T-helper 17 cell (primary cell): ENCODE data around the gene XPNPEP1. TPM values are rescaled to one million over a fixed set of nuclear protein-coding genes. Genes with fewer than 3 reads are reported as not detected.

Source experiments
- ATAC-seq: fragments of 150-1000 bp; cut with Tn5 transposase; 2 replicates; pipeline ENCODE4 v1.10.0; 2021; ENCODE audit warnings: mild to moderate bottlenecking, moderate library complexity
- DNase-seq, 3 donors: peaks; one replicate each; pipeline versions ENCODE4 v3.0.0 to v3.0.0-alpha.2; 2020 to 2021
- H3K9me3 ChIP-seq: one replicate; pipeline ENCODE4 v1.7.0; 2013; ENCODE audit warnings: low read length, mild to moderate bottlenecking; ENCODE audit not compliant: control insufficient read depth, poor library complexity, severe bottlenecking
- H3K27ac Mint-ChIP-seq: one replicate; pipeline ENCODE4 v1.8.0; 2022; ENCODE audit warnings: mild to moderate bottlenecking, moderate library complexity, mixed read lengths
- H3K27me3 Mint-ChIP-seq: one replicate; pipeline ENCODE4 v1.8.0; 2022; ENCODE audit warnings: mixed read lengths
- H3K36me3 Mint-ChIP-seq: one replicate; pipeline ENCODE4 v1.8.0; 2022; ENCODE audit warnings: low read depth, mixed read lengths
- H3K4me1 Mint-ChIP-seq: one replicate; pipeline ENCODE4 v1.8.0; 2022; ENCODE audit warnings: mild to moderate bottlenecking, mixed read lengths
- H3K4me3 Mint-ChIP-seq: one replicate; pipeline ENCODE4 v1.8.0; 2022; ENCODE audit warnings: mild to moderate bottlenecking, moderate library complexity, mixed read lengths
- total RNA-seq, 4 donors: library from RNA in 2 of 4; stranded (reverse) in 2 of 4; gene quantifications; one replicate each; pipeline ENCODE4 v1.2.3 and lab custom pipeline; 2022 to 2026

The XPNPEP1 gene
- total RNA-seq, 2 donors from 2014 or later = 76.4 to 81.6 TPM

DNA sequence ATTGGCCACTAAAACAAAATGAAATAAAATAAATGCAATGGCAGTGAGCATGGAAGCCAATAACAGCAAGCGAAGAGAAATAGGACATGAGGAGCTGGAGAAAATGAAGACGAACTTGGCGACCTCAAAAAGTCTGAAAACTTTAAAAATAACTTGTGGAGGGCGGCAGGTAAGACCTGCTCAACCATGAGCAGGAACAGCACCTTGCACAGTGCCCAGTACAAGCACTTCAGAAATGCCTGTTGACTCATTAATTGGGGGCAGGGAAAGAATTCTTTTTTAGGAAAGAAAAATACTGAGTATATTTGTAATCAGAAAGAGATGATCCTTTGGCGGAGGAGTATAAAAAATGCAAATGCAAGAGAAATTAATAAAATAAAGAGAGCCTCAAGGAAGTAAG, 78.0 kb downstream of the XPNPEP1 start:
- Mint-ChIP-seq H3K4me1 (peaks cover 9% of the 10 kb centered on the region), H3K27ac (no peak overlapping the region), H3K4me3 (no peak overlapping the region), H3K36me3 (peaks cover 10% of the 10 kb centered on the region), H3K27me3 (peaks cover 50% of the 10 kb centered on the region)
- DNase-seq (no peak), ATAC-seq (no peak)
- H3K9me3 ChIP-seq = peaks cover 2% of the 10 kb centered on the region

DNA sequence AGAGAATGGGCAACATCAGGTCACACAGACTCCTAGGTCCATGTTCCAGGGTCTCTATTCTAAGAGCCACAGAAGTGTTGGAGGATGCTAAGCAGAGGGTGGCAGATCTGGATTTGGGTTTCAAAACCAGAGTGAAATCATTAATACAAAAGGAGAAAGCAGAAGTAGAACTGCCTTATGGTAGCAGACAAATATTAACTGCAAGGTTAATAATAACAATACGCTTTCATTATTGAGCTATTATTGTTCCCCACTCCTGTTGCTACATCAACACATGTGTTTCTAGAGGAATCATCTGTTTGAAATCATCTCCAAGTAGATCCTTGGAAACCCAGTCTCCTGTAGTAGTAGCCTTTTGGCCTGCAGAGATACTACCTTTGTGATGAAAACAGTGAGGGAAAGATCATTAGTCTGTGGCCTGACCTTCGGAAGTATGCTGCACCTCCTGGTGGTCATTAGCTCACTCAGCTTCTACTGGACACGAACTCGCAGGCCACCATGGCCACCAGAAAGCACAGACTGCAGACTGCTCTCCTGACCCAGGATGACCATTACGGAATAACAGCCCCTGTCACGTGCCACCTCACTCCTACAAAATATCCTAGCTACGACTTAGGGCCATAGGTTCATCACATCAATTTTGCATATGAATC, 84.6 kb downstream of the XPNPEP1 start:
- H3K9me3 ChIP-seq = no peaks in the 10 kb centered on the region
- Mint-ChIP-seq H3K4me3 (no peak overlapping the region), H3K36me3 (peaks cover 4% of the 10 kb centered on the region), H3K4me1 (peaks cover 2% of the 10 kb centered on the region), H3K27me3 (peaks cover 46% of the 10 kb centered on the region), H3K27ac (no peak overlapping the region)
- DNase-seq (no peak), ATAC-seq (no peak)

DNA sequence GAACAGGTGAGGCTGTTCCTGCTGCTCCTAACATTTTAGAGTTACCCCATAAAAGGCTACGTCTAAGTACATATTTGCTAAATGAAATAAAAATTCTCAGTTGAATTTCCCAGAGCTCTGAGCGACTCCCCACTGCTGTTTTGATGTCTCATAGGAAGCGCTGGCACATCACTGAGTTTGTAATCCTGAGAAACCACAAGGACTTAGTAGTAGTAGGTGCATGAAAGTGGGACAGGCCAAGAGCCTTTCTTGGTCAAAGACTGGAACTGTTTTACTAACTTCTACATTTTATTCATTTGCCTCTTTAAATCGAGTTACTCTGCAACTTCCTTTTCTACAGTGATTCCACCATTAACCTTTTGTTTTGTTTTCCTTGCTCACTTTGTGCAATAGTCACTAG, 85.9 kb downstream of the XPNPEP1 start:
- H3K9me3 ChIP-seq = no peaks in the 10 kb centered on the region
- no peak overlapping the region for H3K27ac Mint-ChIP-seq
- no peak for DNase-seq
- H3K36me3 Mint-ChIP-seq = peaks cover 3% of the 10 kb centered on the region
- H3K4me3 Mint-ChIP-seq = no peak overlapping the region
- H3K4me1 Mint-ChIP-seq = peaks cover 2% of the 10 kb centered on the region
- peaks cover 36% of the 10 kb centered on the region for H3K27me3 Mint-ChIP-seq
- ATAC-seq = no peak

DNA sequence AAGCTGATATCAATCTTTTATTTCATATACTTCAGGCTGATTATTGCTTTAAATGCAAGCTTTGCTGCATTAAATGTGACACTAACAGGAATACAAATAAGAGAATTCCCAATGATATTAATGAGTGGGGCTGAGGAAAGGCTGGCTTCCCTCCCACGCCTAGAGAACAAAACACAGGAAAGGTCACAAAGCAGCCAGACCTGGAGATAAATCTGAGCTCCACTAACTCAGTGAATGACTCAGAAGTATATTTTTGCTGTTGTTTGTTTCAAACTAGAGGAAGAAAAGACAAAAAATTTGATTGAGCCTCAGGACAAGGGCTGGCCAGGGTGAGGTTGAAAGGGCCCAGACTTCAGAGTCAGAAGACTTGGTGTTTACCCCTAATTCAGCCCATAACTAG, 88.1 kb downstream of the XPNPEP1 start:
- Mint-ChIP-seq H3K4me1 (no peaks in the 10 kb centered on the region), H3K36me3 (peaks cover 2% of the 10 kb centered on the region), H3K4me3 (no peak overlapping the region), H3K27me3 (peaks cover 28% of the 10 kb centered on the region), H3K27ac (no peak overlapping the region)
- H3K9me3 ChIP-seq = no peaks in the 10 kb centered on the region
- no peak for ATAC-seq
- no peak for DNase-seq

DNA sequence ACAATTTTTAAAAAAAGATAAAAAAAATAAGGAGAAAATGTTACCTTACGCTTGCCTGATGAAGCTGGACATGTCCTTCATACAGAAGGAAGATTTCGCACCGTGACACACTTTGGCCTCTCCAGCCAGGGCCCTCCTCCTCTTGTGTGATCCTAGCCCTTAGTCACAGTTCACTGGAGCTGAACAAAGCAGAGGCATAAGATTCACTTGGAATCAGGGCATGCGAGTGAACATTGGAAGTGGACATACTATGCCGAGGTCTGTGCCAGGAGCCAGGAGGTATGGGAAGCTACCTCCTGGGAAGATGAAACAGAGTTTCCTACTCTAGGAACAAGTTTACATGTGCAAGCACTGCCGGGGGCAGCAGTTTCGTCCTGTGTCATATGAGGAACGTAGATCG, 91.5 kb downstream of the XPNPEP1 start:
- Mint-ChIP-seq H3K4me1 (no peaks in the 10 kb centered on the region), H3K27me3 (peaks cover 14% of the 10 kb centered on the region), H3K36me3 (peaks cover 2% of the 10 kb centered on the region), H3K4me3 (no peak overlapping the region), H3K27ac (no peak overlapping the region)
- no peaks in the 10 kb centered on the region for H3K9me3 ChIP-seq
- ATAC-seq (no peak), DNase-seq (no peak)

DNA sequence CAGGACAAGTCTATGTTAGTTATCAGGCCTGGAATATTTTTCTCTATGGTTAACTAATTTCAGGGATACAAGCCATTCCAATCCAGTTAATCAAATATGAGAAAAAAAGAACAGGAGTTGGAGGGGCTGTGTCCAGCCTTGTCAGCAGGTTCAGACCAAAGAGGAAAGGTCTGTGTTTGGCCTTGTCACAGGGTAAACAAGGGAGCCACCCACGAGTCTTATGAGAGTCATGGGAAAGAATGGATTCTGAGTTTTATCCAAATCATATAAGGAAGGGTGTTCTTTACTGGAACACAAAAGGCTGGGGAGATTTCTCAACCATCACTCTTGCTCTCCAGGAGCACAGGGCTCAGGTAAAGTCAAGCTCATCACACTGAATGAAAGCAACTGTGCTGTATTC, 99.1 kb downstream of the XPNPEP1 start:
- ATAC-seq (no peak), DNase-seq (no peak)
- peaks cover 33% of the 10 kb centered on the region for H3K27me3 Mint-ChIP-seq
- H3K36me3 Mint-ChIP-seq = peaks cover 2% of the 10 kb centered on the region
- H3K9me3 ChIP-seq = no peaks in the 10 kb centered on the region
- no peak overlapping the region for H3K4me3 Mint-ChIP-seq
- H3K4me1 Mint-ChIP-seq = no peaks in the 10 kb centered on the region
- no peak overlapping the region for H3K27ac Mint-ChIP-seq

DNA sequence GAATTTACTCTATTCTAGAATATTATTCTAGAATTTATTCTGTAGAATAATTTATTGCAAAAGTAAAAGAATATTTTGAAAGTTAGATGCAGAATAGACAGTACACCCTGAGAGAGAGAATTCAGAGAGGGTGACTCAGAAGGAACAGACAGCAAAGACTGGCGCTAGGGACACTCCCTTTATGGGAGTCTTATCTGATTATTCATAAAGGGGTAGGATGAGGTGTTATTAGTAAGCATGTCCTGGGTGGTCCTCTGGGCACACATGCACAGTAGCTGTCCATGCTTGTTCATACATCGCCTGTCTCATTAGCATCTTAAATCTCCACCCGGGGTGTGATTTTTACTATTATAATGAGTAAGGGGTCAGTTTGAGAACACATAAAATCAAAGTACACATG, 100.1 kb downstream of the XPNPEP1 start:
- DNase-seq = no peak
- Mint-ChIP-seq H3K4me1 (no peaks in the 10 kb centered on the region), H3K4me3 (no peak overlapping the region)

DNA sequence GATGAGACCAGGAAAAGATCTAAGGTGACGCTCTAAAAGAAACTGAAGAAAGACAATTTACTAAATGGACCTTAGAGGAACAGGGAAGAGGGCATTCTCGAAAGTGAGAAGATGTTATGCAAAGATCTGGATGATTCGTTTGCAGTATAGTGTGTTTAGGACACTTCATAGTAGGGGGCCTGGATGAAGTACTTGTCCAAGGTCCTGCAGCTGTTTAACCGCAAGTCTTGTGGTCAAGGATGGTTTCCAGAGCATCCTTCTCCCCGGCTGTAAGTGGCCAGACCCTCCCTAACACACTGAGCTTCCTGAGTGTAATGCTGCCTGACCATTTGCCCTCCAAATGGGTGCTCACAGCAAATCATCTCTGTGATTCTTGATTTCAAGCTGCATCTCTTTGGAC, 101.6 kb downstream of the XPNPEP1 start:
- no peak overlapping the region for H3K27ac Mint-ChIP-seq
- H3K36me3 Mint-ChIP-seq = peaks cover 2% of the 10 kb centered on the region
- H3K9me3 ChIP-seq = no peaks in the 10 kb centered on the region
- ATAC-seq = no peak
- peaks cover 33% of the 10 kb centered on the region for H3K27me3 Mint-ChIP-seq
- DNase-seq = no peak
- H3K4me1 Mint-ChIP-seq = no peaks in the 10 kb centered on the region
- H3K4me3 Mint-ChIP-seq = no peak overlapping the region

More for the DNA sequence above, 100.1 kb downstream of the XPNPEP1 start:
- no peak overlapping the region for H3K27ac Mint-ChIP-seq
- ATAC-seq = no peak
- peaks cover 2% of the 10 kb centered on the region for H3K36me3 Mint-ChIP-seq
- H3K9me3 ChIP-seq = no peaks in the 10 kb centered on the region
- peaks cover 33% of the 10 kb centered on the region for H3K27me3 Mint-ChIP-seq

DNA sequence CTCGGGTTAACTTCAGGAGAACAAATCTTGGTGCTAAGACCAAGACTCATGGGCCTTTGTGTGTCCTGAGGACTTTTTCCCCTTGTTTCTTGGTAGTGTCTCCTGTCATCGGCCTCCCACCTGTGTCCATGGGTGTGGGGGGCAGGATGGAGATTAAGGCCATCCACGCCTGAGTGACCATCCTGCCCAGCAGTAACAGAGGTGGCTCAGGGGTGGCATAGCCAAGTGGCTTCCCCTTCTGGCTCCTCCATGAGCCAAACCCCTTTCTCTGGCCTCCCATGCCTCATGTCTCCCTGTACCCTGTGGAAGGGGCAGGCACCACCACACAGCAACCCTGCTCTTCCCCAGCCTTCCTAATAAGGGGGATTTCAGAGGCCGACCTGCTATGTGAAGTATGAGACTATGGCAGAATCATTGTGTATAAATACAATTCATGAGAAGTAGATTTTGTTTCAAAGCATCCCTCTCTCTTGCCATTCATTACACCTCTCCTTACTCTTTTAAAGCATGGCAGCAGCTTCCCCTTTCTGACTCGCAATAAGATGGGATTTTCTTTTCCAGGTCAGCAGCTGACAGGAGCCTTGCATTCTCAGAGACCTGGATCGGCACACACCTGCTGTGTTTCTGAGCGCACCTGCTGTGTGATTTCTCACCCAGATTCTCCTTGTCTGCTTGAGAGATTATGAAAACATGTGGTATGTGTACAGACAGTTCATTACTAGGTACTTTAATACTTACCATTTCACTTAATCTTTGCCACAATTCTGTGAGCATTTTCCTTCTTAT, 102.5 kb downstream of the XPNPEP1 start:
- Mint-ChIP-seq H3K27ac (no peak overlapping the region), H3K36me3 (peaks cover 2% of the 10 kb centered on the region), H3K27me3 (peaks cover 33% of the 10 kb centered on the region), H3K4me3 (no peak overlapping the region), H3K4me1 (no peaks in the 10 kb centered on the region)
- H3K9me3 ChIP-seq = no peaks in the 10 kb centered on the region
- DNase-seq = no peak
- ATAC-seq = no peak

DNA sequence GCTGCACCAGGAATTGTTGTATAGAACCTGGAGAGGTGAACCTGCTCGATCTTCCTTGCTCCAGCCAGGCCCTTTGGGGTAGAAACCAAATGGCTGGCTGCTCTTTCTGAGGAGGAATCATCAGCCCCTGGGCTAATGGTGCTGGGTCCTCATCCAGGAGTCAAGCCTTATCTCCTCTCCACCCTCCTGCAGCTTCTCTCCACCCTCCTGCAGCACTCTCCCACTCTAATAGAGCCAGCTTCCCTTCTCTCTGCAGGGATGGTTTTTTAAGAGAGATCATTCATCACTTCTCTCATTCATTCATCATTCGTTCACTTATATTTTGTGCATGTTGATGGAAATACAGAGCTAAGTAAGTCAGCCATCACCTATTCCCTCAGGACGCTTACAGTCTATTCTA, 103.5 kb downstream of the XPNPEP1 start:
- Mint-ChIP-seq H3K4me3 (no peak overlapping the region), H3K4me1 (no peaks in the 10 kb centered on the region), H3K27ac (no peak overlapping the region), H3K36me3 (peaks cover 2% of the 10 kb centered on the region), H3K27me3 (peaks cover 33% of the 10 kb centered on the region)
- DNase-seq (no peak), ATAC-seq (no peak)
- no peaks in the 10 kb centered on the region for H3K9me3 ChIP-seq

Other genes with a start within 250 kb of the XPNPEP1 start
- 100 to 1,000 TPM; 343 to 351 TPM for gene ADD3, start 84.5 kb upstream of the XPNPEP1 start, total RNA-seq